Peyer's patch (tissue), 4 donors: ENCODE results near the gene SCP2. TPM values are rescaled to one million over a fixed set of nuclear protein-coding genes. Genes with fewer than 3 reads are reported as not detected.

Experiments
- DNase-seq, 3 donors: peaks; one replicate each; pipeline ENCODE4 v3.0.0-alpha.2; 2017 to 2019
- H3K27ac ChIP-seq, 4 donors: fragments of 200-600 bp; sonication (generic); one replicate each; pipeline ENCODE4 v1.5.1; 2016 to 2019
- H3K27me3 ChIP-seq, 2 donors: fragments of 200-600 bp; sonication (generic); one replicate each; pipeline ENCODE4 v1.5.1; 2019
- H3K36me3 ChIP-seq, 3 donors: fragments of 200-600 bp; sonication (generic); one replicate each; pipeline ENCODE4 v1.5.1; 2016 to 2019
- H3K4me1 ChIP-seq, 4 donors: fragments of 200-600 bp; sonication (generic); one replicate each; pipeline ENCODE4 v1.5.1; 2016 to 2019
- H3K4me3 ChIP-seq, 4 donors: fragments of 200-600 bp; sonication (generic); 1 replicate in 3 of 4; 2 replicates in 1 of 4; pipeline ENCODE4 v1.5.1; 2016 to 2019; ENCODE audit warnings: mild to moderate bottlenecking in 1 of 4
- H3K9me3 ChIP-seq, 4 donors: fragments of 200-600 bp; sonication (generic); one replicate each; pipeline ENCODE4 v1.5.1; 2016 to 2019; ENCODE audit warnings: mild to moderate bottlenecking in 1 of 4
- CTCF ChIP-seq, 6 experiments: fragments of 450-650 bp in 4 of 6; fragments of 200-600 bp in 2 of 6; sonication (generic) in 1 of 6; IDR thresholded peaks; one replicate each; pipeline ENCODE4 v1.5.1; 2017 to 2019; ENCODE audit warnings: antibody characterized with exemption in 6 of 6, mild to moderate bottlenecking in 3 of 6, moderate library complexity in 1 of 6
- POLR2A ChIP-seq, 2 donors: fragments of 450-650 bp; IDR thresholded peaks; one replicate each; pipeline ENCODE4 v1.5.1; 2017; ENCODE audit warnings: antibody characterized with exemption in 2 of 2, mild to moderate bottlenecking in 2 of 2, moderate library complexity in 2 of 2
- total RNA-seq, 4 donors: library from RNA; depleted of rRNA; stranded (reverse); fragments of >200 nt; gene quantifications; one replicate each; pipeline ENCODE4 v1.1.0, GENCODE V29; 2016

Gene SCP2
- total RNA-seq, 4 donors from 2014 or later = 161 to 402 (median 219) TPM

- no peaks in the 10 kb centered on the region for H3K27me3 ChIP-seq
- no peak overlapping the region for H3K27ac ChIP-seq
- no peaks in the 10 kb centered on the region for H3K36me3 ChIP-seq
- peaks cover 0 to 18% (median 0%) of the 10 kb centered on the region in 4 donors for H3K4me1 ChIP-seq
- DNase-seq = no peak
- H3K4me3 ChIP-seq = no peak overlapping the region
- TF ChIP-seq POLR2A (IDR thresholded peaks at IDR 0.05) = no peak
- no peak for TF ChIP-seq CTCF (IDR thresholded peaks at IDR 0.05)
- no peaks in the 10 kb centered on the region for H3K9me3 ChIP-seq
These were observed 158.3 kb downstream of the SCP2 start for GRCh38 chr1:53085405-53085804.

GRCh38 chr1:53086491-53087070, 159.5 kb downstream of the SCP2 start:
- no peaks in the 10 kb centered on the region for H3K9me3 ChIP-seq
- no peaks in the 10 kb centered on the region for H3K36me3 ChIP-seq
- H3K4me3 ChIP-seq = no peak overlapping the region
- DNase-seq = no peak
- TF ChIP-seq CTCF (IDR thresholded peaks at IDR 0.05) = no peak
- TF ChIP-seq POLR2A (IDR thresholded peaks at IDR 0.05) = no peak
- H3K4me1 ChIP-seq = peaks cover 0 to 21% (median 0%) of the 10 kb centered on the region in 4 donors
- H3K27ac ChIP-seq = no peak overlapping the region
- no peaks in the 10 kb centered on the region for H3K27me3 ChIP-seq

- no peak for DNase-seq
- H3K4me1 ChIP-seq = peaks cover 0 to 21% (median 0%) of the 10 kb centered on the region in 4 donors
- H3K4me3 ChIP-seq = no peak overlapping the region
- no peaks in the 10 kb centered on the region for H3K27me3 ChIP-seq
- no peaks in the 10 kb centered on the region for H3K36me3 ChIP-seq
- TF ChIP-seq POLR2A (IDR thresholded peaks at IDR 0.05) (no peak), CTCF (IDR thresholded peaks at IDR 0.05) (no peak)
- H3K27ac ChIP-seq = no peak overlapping the region
- no peaks in the 10 kb centered on the region for H3K9me3 ChIP-seq
These were observed 160.5 kb downstream of the SCP2 start for GRCh38 chr1:53087332-53088285.

- no peak for DNase-seq
- H3K27ac ChIP-seq = no peak overlapping the region
- no peaks in the 10 kb centered on the region for H3K9me3 ChIP-seq
- H3K27me3 ChIP-seq = no peaks in the 10 kb centered on the region
- no peak overlapping the region for H3K4me3 ChIP-seq
- no peaks in the 10 kb centered on the region for H3K36me3 ChIP-seq
- H3K4me1 ChIP-seq = peaks cover 0 to 21% (median 0%) of the 10 kb centered on the region in 4 donors
- TF ChIP-seq CTCF (IDR thresholded peaks at IDR 0.05) = no peak
- TF ChIP-seq POLR2A (IDR thresholded peaks at IDR 0.05) = no peak
These were observed 161.7 kb downstream of the SCP2 start for GRCh38 chr1:53088616-53089300.

GRCh38 chr1:53089478-53090226, 162.6 kb downstream of the SCP2 start:
- peak overlapping the region in 3 of 4 donors; percentile 32 to 67 (median 40) for H3K27ac ChIP-seq
- H3K4me3 ChIP-seq = no peak overlapping the region
- H3K9me3 ChIP-seq = no peaks in the 10 kb centered on the region
- peak in 2 of 3 donors; percentile 81 to 85 for DNase-seq
- no peak for TF ChIP-seq POLR2A (IDR thresholded peaks at IDR 0.05)
- TF ChIP-seq CTCF (IDR thresholded peaks at IDR 0.05) = no peak
- H3K36me3 ChIP-seq = no peaks in the 10 kb centered on the region
- H3K4me1 ChIP-seq = peaks cover 0 to 21% (median 0%) of the 10 kb centered on the region in 4 donors
- no peaks in the 10 kb centered on the region for H3K27me3 ChIP-seq
